RWPE1 (cell line): Measurements from ENCODE around the gene APEH.

Source experiments
- CTCF ChIA-PET: fragments of 350-600 bp; sonication (Branson Sonifier 250); formaldehyde crosslinking; extraction: SDS; loops from one replicate; lab custom pipeline; 2021; lab: Yijun Ruan, JAX
- POLR2A ChIA-PET: fragments of 400-600 bp; formaldehyde crosslinking; extraction: SDS; loops from one replicate; lab custom pipeline; 2020; ENCODE audit warnings: antibody characterized with exemption; ENCODE audit not compliant: low non-redundant PET; lab: Yijun Ruan, JAX
- DNase-seq: peaks from one replicate; pipeline ENCODE4 v3.0.0; 2012; ENCODE audit warnings: low spot score
- H3K27ac ChIP-seq: fragments of 450-650 bp; 2 replicates; pipeline ENCODE4 v1.5.1; 2017
- TF ChIP-seq, protein P1 (sequence below): fragments of 450-650 bp; conservative IDR thresholded peaks from 2 replicates; pipeline ENCODE4 v1.5.1; 2017; ENCODE audit warnings: low read depth, mild to moderate bottlenecking

APEH gene

DNA sequence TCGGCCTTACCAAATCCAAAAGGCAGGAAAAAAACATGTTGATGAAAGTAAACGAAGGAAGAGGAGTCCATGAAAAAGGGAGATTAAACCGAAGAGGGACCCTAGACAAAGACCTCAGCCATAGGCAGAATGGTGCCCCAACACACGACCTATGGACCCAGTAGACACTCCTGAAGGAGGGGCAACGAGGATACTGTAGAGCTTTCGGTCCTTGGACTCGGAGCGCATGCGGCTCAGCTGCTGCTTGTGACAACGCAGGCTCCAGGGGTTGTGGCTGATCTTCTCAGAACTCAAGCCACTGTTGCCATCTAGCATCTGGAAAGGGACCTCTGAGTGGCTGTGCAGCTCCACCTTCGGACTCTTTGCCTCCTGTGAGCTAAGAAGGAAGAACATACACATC lies 58.4 kb downstream of the APEH start:
- POLR2A ChIA-PET: no interaction called here
- DNase-seq: no peak
- CTCF ChIA-PET: no interaction called here
- no peak overlapping the region for H3K27ac ChIP-seq
- TF ChIP-seq, protein P1, sequence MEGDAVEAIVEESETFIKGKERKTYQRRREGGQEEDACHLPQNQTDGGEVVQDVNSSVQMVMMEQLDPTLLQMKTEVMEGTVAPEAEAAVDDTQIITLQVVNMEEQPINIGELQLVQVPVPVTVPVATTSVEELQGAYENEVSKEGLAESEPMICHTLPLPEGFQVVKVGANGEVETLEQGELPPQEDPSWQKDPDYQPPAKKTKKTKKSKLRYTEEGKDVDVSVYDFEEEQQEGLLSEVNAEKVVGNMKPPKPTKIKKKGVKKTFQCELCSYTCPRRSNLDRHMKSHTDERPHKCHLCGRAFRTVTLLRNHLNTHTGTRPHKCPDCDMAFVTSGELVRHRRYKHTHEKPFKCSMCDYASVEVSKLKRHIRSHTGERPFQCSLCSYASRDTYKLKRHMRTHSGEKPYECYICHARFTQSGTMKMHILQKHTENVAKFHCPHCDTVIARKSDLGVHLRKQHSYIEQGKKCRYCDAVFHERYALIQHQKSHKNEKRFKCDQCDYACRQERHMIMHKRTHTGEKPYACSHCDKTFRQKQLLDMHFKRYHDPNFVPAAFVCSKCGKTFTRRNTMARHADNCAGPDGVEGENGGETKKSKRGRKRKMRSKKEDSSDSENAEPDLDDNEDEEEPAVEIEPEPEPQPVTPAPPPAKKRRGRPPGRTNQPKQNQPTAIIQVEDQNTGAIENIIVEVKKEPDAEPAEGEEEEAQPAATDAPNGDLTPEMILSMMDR: no peak

DNA sequence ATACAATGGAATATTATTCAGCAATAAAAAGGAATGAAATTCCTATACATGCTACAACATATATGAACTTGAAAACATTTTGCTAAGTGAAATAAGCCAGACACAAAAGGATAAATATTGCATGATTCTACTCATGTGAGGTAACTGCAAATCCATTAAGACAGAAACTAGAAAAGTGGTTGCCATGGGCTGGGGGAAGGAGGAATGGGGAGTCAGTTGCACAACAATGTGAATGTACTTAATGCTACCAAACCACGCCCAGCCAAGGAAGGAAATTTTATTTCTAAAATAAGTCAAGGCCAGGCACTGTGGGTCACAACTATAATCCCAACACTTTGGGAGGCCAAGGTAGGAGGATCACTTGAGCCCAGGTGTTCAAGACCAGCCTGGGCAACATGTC lies 59.4 kb downstream of the APEH start:
- no peak overlapping the region for H3K27ac ChIP-seq
- ChIA-PET CTCF (interaction anchor here (0.6 kb wide), 1 partner anchor 14 kb away, joined by 3 read pairs; no protein-coding TSS in a partner anchor), POLR2A (no interaction called here)
- no peak for DNase-seq
- TF ChIP-seq, protein P1: no peak
